K562 (cell line): ENCODE results near the gene EIF4E1B. TPM values are rescaled to one million over a fixed set of nuclear protein-coding genes. Genes with fewer than 3 reads are reported as not detected.
A peak's percentile ranks its signal among the peaks of the same experiment; 100 is the strongest.

ENCODE experiments used
- BHLHE40 ChIP-seq: IDR thresholded peaks from 2 replicates; pipeline ENCODE4 v1.6.1; 2011; ENCODE audit warnings: low read length, improper control_type of control experiment
- CBFA2T2 ChIP-seq: fragments of 450-650 bp; conservative IDR thresholded peaks from 2 replicates; pipeline ENCODE4 v1.6.1; 2017; ENCODE audit warnings: mild to moderate bottlenecking
- CTBP1 ChIP-seq: fragments of 450-650 bp; IDR thresholded peaks from 2 replicates; pipeline ENCODE4 v1.6.1; 2016; ENCODE audit warnings: borderline replicate concordance
- DNMT1 ChIP-seq: fragments of 450-650 bp; IDR thresholded peaks from 2 replicates; pipeline ENCODE4 v1.6.1; 2016; ENCODE audit warnings: antibody characterized with exemption, mild to moderate bottlenecking
- FOXJ2 ChIP-seq: fragments of 200-800 bp; sonication (Bioruptor generic); IDR thresholded peaks from 2 replicates; pipeline ENCODE4 v1.6.1; 2016; ENCODE audit warnings: missing genetic modification characterization, missing compliant biosample characterization
- HDAC3 ChIP-seq: fragments of 450-650 bp; IDR thresholded peaks from 2 replicates; pipeline ENCODE4 v1.6.1; 2018; ENCODE audit warnings: borderline replicate concordance, mild to moderate bottlenecking, moderate library complexity; ENCODE audit not compliant: partially characterized antibody
- MAFK ChIP-seq: IDR thresholded peaks from 2 replicates; pipeline ENCODE4 v1.6.1; 2011; ENCODE audit warnings: low read length, improper control_type of control experiment
- NFXL1 ChIP-seq: fragments of 450-650 bp; formaldehyde crosslinking; IDR thresholded peaks from 2 replicates; pipeline ENCODE4 v1.4.0; 2021; ENCODE audit warnings: mild to moderate bottlenecking
- NR2F6 ChIP-seq: fragments of 450-650 bp; formaldehyde crosslinking; IDR thresholded peaks from 2 replicates; pipeline ENCODE4 v1.4.0; 2020; ENCODE audit warnings: mild to moderate bottlenecking
- PTTG1 ChIP-seq: fragments of 450-650 bp; IDR thresholded peaks from 2 replicates; pipeline ENCODE4 v1.6.1; 2016; ENCODE audit warnings: low read depth, mild to moderate bottlenecking, missing genetic modification characterization, missing compliant biosample characterization
- ZNF551 ChIP-seq: fragments of 250-450 bp; sonication (Bioruptor Pico); IDR thresholded peaks from 2 replicates; pipeline ENCODE4 v1.5.0; 2021; ENCODE audit warnings: mild to moderate bottlenecking, moderate library complexity
- polyA plus RNA-seq, 8 experiments: library from polyadenylated mRNA; depleted of rRNA in 4 of 8; stranded (reverse) in 5 of 8; unstranded in 3 of 8; fragments of >200 nt; fragmentation: Nextera tagmentation in 2 of 8; fragmentation: Illumina TruSeq in 1 of 8; extraction: Ambion mirVana in 2 of 8; extraction: Trizol in 1 of 8; gene quantifications; 2 replicates each; pipeline versions ENCODE4 v1.2.1 to v1.2.3, GENCODE V29; 2011 to 2014; ENCODE audit warnings: inconsistent platforms in 1 of 8, missing spikeins in 1 of 8
- total RNA-seq, 7 experiments: library from RNA; depleted of rRNA in 6 of 7; stranded (reverse); fragments of >200 nt in 6 of 7; fragmentation: Illumina TruSeq in 2 of 7; extraction: Trizol in 2 of 7; gene quantifications; 2 replicates each; pipeline versions ENCODE4 v1.2.1 to v1.2.3, GENCODE V29; 2011 to 2021; ENCODE audit warnings: low replicate concordance in 1 of 7
- TF ChIP-seq, protein P1 (sequence below), 3 experiments: fragments of 200-800 bp in 1 of 3; sonication (Bioruptor generic) in 1 of 3; sonication (generic) in 1 of 3; formaldehyde crosslinking in 1 of 3; IDR thresholded peaks; 2 replicates each; pipeline versions ENCODE4 v1.6.1 to v1.8.0; 2016 to 2022; ENCODE audit warnings: mild to moderate bottlenecking in 2 of 3, missing compliant biosample characterization in 2 of 3, missing genetic modification characterization in 2 of 3, missing genetic modification reagents in 1 of 3
- TF ChIP-seq, protein P2 (sequence below): fragments of 250-450 bp; sonication (Bioruptor Pico); IDR thresholded peaks from 2 replicates; pipeline ENCODE4 v1.5.0; 2021; ENCODE audit warnings: mild to moderate bottlenecking, moderate library complexity
- TF ChIP-seq, protein P3 (sequence below): fragments of 450-650 bp; formaldehyde crosslinking; IDR thresholded peaks from 2 replicates; pipeline ENCODE4 v1.4.0; 2020; ENCODE audit warnings: mild to moderate bottlenecking, moderate library complexity
- TF ChIP-seq, protein P4 (sequence below): sonication (generic); formaldehyde crosslinking; IDR thresholded peaks from 2 replicates; pipeline ENCODE4 v1.8.1; 2022; ENCODE audit warnings: missing genetic modification reagents
- TF ChIP-seq, protein P5 (sequence below): fragments of 250-450 bp; sonication (Bioruptor Pico); IDR thresholded peaks from 2 replicates; pipeline ENCODE4 v1.4.0; 2020; ENCODE audit warnings: borderline replicate concordance
- TF ChIP-seq, protein P6 (sequence below): sonication (generic); formaldehyde crosslinking; IDR thresholded peaks from 2 replicates; pipeline ENCODE4 v1.8.0; 2022; ENCODE audit warnings: mild to moderate bottlenecking, low read depth, missing genetic modification reagents

The EIF4E1B gene
- total and polyA plus RNA-seq, 9 of the 15 experiments (the other 6 are each of a cell fraction or from before 2014, with no cell fraction given), result not detected

DNA sequence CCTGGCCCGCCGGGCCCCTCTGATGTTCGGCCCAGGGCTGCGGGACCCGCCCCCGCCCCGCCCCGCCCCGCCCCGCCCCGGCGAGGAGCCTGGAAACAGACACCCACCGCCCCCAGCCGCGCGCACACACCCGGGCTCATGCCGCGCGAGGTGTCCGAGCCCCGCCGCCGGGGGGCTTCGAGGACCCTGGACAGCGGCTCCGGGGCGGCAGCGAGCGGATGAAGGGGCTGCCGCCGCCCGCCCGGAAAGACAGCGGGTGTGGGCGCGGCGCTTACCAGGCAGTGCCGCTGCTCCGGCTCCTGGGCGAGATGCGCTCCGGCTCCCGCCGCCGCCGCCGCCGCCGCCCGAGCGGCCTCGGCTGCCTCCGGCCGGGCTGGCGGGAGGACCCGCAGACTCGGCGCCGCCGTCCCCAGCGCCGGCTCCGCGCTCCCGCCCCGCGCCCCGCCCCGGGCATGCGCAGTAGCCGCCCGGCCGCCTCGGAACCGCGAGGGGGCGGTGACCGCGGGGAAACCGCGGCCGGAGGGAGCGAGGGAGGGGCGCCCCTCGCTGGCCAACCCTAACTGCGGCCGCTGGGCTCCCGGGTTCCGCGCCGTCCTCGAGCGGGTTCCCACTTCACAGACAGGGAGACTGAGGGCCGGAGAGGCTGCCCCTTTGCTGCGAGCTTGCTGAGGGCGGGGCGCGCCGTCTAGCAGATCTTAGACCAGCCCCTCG is 20.6 kb upstream of the EIF4E1B start, which contains the start of gene GPRIN1 (continued):
- TF ChIP-seq, protein P1, sequence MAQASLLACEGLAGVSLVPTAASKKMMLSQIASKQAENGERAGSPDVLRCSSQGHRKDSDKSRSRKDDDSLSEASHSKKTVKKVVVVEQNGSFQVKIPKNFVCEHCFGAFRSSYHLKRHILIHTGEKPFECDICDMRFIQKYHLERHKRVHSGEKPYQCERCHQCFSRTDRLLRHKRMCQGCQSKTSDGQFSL (CRISPR knock-in tag; IDR thresholded peaks at IDR 0.05), result peak; percentile 72
- TF ChIP-seq, protein P1 (tag; IDR thresholded peaks at IDR 0.05), result no peak
- TF ChIP-seq FOXJ2 (no peak), HDAC3 (no peak), NR2F6 (CRISPR knock-in tag) (no peak), PTTG1 (tag) (no peak), ZNF551 (no peak), CBFA2T2 (no peak), NFXL1 (CRISPR knock-in tag) (no peak), BHLHE40 (no peak), DNMT1 (no peak), CTBP1 (peak; percentile 18; the same call in 1 of the 2 replicates), MAFK (no peak)
- TF ChIP-seq, protein P2, sequence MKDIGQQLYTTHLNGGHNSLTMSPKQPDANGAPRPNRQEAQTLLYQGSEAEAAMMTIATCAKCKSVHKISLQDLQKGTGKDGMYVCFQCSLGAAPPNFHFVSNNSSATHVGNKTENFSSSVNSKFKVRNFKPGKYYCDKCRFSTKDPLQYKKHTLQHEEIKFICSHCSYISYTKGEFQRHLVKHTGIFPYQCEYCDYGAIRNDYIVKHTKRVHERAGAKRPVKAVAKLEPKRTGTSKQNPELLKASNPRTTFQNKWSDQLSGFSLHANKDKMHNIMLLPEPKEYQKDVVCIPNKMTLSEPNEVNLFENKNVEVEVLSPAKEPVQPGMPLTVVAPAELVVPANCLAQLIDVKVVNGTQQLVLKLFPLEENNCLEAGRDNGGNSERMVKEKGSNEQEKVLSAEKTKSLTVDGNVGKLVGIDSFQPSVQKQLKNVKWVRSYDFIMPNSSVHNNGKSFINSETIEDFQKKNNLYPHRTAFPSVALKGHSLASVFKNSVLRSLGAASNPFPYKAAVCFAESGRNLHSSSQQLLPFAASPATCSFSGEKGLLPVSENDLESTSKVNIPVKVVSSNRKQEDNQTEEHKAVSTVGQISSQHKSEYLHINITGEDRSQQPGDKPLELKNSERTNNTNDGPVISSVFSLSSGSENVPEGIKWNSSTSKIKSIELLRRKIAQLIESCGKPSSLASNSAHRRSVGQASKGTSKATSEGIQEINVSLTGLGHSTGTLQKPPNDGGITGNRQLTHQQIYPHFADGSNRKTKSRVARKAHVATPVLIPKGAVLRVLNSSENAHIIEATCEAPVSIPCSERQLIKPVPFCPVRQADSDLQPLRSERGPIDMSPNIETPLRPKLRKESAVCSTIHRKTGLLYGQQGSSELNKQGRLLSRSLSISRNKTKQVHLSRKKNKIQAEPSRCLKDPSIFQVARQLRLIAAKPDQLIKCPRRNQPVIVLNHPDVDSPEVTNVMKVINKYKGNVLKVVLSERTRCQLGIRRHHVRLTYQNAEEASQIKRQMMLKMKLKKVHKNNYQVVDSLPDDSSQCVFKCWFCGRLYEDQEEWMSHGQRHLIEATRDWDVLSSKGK, result no peak
- TF ChIP-seq, protein P3, sequence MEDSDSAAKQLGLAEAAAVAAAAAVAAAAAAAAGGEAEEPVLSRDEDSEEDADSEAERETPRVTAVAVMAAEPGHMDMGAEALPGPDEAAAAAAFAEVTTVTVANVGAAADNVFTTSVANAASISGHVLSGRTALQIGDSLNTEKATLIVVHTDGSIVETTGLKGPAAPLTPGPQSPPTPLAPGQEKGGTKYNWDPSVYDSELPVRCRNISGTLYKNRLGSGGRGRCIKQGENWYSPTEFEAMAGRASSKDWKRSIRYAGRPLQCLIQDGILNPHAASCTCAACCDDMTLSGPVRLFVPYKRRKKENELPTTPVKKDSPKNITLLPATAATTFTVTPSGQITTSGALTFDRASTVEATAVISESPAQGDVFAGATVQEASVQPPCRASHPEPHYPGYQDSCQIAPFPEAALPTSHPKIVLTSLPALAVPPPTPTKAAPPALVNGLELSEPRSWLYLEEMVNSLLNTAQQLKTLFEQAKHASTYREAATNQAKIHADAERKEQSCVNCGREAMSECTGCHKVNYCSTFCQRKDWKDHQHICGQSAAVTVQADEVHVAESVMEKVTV (CRISPR knock-in tag), result no peak
- TF ChIP-seq, protein P4, sequence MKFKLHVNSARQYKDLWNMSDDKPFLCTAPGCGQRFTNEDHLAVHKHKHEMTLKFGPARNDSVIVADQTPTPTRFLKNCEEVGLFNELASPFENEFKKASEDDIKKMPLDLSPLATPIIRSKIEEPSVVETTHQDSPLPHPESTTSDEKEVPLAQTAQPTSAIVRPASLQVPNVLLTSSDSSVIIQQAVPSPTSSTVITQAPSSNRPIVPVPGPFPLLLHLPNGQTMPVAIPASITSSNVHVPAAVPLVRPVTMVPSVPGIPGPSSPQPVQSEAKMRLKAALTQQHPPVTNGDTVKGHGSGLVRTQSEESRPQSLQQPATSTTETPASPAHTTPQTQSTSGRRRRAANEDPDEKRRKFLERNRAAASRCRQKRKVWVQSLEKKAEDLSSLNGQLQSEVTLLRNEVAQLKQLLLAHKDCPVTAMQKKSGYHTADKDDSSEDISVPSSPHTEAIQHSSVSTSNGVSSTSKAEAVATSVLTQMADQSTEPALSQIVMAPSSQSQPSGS, result no peak
- TF ChIP-seq, protein P5, sequence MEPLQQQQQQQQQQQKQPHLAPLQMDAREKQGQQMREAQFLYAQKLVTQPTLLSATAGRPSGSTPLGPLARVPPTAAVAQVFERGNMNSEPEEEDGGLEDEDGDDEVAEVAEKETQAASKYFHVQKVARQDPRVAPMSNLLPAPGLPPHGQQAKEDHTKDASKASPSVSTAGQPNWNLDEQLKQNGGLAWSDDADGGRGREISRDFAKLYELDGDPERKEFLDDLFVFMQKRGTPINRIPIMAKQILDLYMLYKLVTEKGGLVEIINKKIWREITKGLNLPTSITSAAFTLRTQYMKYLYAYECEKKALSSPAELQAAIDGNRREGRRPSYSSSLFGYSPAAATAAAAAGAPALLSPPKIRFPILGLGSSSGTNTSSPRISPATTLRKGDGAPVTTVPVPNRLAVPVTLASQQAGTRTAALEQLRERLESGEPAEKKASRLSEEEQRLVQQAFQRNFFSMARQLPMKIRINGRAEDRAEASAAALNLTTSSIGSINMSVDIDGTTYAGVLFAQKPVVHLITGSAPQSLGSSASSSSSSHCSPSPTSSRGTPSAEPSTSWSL (CRISPR knock-in tag), result no peak
- TF ChIP-seq, protein P6, sequence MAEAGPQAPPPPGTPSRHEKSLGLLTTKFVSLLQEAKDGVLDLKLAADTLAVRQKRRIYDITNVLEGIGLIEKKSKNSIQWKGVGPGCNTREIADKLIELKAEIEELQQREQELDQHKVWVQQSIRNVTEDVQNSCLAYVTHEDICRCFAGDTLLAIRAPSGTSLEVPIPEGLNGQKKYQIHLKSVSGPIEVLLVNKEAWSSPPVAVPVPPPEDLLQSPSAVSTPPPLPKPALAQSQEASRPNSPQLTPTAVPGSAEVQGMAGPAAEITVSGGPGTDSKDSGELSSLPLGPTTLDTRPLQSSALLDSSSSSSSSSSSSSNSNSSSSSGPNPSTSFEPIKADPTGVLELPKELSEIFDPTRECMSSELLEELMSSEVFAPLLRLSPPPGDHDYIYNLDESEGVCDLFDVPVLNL, result no peak
